ENCODE results near the gene EIF2B4.
A peak's percentile ranks its signal among the peaks of the same experiment; 100 is the strongest.

DNA sequence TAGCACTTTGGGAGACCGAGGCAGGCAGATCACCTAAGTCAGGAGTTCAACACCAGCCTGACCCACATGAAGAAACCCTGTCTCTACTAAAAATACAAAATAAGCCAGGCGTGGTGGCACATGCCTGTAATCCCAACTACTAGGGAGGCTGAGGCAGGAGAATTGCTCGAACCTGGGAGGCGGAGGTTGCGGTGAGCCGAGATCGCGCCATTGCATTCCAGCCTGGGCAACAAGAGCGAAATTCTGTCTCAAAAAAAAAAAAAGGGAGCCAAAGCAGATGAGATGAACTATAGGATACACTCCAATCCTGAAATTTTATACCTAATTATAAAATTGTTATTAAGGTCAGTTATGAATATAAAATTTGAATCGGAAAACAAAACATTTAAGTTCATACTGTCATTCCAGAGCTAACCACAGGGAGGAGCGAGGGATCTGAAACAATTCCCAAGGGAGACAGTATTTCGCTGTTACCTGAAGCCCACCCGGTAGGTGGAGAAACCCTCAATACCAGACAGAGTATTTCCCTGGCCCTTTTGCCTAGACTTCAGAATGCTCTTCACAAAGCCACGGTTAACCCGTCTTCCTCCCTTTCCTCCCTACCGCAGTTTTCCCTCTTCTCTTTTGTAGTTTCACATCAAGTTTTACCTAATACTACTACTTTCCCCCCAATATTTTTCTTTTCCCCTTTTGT, 37.8 kb upstream of the EIF2B4 start:
- TF ChIP-seq CTCF (IDR thresholded peaks at IDR 0.05) (peak; percentile 35 to 48), POLR2A (IDR thresholded peaks at IDR 0.05) (no peak)

All from suprapubic skin (tissue), 3 donors.